ENCODE data around the gene RBM12.
"Not testable (repeated sequence)": the region's sequence is repeated elsewhere in the genome, so short reads cannot be mapped to it uniquely, and the experiment has no call there.

DNA sequence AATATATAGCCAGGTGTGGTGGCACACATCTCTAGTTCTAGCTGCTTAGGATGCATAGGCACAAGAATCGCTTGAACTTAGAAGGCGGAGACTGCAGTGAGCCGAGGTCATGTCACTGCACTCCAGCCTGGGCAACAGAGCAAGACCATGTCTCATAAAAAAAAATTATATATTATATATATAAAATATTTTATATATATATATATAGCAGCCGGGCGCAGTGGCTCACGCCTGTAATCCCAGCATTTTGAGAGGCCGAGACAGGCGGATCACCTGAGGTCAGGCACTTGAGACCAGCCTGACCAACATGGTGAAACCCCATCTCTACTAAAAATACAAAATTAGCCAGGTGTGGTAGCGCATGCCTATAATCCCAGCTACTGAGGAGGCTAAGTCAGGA, 20.7 kb upstream of the RBM12 start:
- TF ChIP-seq, protein P1, sequence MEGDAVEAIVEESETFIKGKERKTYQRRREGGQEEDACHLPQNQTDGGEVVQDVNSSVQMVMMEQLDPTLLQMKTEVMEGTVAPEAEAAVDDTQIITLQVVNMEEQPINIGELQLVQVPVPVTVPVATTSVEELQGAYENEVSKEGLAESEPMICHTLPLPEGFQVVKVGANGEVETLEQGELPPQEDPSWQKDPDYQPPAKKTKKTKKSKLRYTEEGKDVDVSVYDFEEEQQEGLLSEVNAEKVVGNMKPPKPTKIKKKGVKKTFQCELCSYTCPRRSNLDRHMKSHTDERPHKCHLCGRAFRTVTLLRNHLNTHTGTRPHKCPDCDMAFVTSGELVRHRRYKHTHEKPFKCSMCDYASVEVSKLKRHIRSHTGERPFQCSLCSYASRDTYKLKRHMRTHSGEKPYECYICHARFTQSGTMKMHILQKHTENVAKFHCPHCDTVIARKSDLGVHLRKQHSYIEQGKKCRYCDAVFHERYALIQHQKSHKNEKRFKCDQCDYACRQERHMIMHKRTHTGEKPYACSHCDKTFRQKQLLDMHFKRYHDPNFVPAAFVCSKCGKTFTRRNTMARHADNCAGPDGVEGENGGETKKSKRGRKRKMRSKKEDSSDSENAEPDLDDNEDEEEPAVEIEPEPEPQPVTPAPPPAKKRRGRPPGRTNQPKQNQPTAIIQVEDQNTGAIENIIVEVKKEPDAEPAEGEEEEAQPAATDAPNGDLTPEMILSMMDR (IDR thresholded peaks at IDR 0.05; ENCODE audit: low read length) = not testable (repeated sequence)
- TF ChIP-seq EZH2 (IDR thresholded peaks at IDR 0.05; ENCODE audit: borderline replicate concordance, low read length) = not testable (repeated sequence)
